Stimulated activated CD8-positive, alpha-beta memory T cell treated with anti-CD3 and anti-CD28 coated beads, Interleukin-15, amount 100 ng/mL, for 4 hours (primary cell): ENCODE results near the gene SLU7.

Experiments used
- DNase-seq, 2 donors: peaks; one replicate each; pipeline ENCODE4 v3.0.0-alpha.2; 2020; ENCODE audit warnings: low read depth in 2 of 2

SLU7 gene

DNA sequence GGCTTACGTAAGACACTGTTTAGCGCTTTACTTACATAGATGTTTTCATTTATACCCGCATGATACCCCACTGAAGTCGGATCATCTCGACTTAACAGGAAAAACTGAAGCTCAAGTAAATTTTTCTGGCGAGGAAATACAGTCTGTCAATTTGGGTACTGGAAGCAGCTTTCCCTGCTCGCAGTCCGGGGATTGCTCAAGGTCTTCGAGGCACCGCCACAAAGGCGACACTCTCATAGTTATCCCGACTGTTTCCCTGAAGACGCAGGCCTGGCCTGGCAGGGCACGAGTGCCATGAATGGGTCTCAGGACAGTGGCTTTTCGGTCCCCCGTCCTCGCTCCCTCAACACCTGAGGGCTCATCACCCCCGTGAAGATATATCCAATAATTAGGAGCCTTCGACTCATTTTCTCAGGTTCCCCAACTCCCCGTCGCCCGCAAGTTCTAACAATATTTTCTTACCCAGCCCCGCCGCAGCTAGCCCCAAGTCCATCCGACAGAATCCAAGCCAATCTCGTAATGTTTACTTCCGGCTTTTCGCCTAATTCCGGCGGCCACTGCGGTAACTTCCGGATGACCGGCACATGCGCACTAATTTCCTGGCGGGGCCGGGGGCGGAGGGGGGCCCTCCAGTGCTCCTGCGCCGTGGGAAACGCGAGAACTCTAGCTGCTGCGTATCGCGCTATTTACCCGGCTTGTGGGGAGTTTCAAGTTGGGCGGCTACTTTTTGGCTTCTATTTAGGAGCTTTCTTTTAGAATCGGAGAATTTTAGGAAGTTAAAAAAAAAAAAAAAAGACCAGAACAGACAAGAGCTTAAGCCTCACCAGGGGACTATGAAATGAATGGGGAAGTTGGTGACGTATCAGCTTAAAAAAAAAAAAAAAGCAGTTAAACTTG, at the start of gene SLU7:
SLU7 (minus strand) TSS at position 521 of the 897 bp plus-strand sequence. CDS start 3,787 bp downstream, outside the sequence.
- peak; percentile 86 to 90 for DNase-seq

DNA sequence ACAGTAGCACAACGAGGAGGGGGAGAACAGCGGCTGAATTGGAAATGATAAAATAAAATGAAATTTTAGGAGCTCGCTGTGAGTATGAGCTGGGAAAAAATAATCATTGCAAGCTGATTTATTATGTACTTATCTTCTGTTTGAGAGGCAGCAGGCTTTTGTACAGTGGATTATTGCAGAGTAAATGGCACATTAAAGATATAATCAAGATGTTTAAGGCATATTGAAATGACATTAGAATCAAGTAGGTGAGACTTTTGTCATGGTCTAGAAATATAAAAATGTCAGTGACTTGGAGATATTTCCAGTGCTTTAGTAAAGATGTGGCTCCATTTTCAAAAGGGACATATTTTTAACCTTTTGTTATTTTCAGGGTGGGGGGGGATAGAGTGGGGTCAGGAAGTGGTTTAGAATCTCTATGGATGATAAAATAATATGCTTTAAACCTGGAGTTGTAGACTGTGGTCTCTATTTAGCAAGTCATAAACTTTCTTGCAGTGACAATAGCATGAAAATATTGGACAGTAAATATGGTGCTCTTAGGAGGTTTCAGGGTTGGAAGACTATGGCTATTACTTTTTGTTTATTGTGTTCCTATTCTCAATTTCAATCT, 49.6 kb upstream of the SLU7 start:
- no peak for DNase-seq

DNA sequence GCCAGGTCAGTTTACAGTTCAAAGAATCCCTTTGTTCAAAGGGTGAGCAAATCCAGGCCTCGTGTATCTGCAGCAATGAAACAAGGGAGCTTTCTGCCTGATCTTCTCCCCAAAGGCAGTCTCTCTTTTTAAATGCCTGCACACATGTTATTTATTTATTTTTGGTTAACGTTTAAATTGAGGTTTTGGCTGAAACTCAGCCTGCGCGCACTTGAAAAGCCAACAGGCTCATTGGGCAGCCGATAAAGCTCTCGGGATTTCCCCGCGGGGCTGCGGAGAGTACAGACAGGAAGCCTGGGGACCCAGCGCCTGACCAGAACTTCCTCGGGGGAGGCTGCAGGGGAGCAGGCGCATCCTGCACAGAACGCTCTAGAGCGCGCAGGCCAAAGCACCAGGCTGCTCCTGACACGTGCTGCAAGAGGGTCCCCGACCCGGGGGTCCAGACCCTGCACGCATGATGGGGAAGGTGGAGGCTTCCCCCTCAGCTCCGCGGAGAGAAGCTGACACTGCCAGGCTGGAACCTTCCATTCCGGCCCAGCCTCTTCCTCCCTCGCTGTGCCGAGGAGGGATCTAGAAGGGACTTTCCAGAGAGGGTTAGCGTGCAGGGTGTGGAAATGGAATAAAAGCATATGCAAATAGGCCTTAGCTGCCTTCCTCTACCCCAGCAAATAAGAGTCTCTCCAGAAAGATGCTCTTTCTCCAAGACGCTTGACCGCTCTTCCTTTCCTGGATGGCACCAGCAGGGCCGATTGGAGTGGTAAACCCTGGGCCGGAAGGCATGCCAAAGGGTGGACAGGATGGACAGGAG, 48.9 kb upstream of the SLU7 start:
- DNase-seq, result peak; percentile 66 to 67

DNA sequence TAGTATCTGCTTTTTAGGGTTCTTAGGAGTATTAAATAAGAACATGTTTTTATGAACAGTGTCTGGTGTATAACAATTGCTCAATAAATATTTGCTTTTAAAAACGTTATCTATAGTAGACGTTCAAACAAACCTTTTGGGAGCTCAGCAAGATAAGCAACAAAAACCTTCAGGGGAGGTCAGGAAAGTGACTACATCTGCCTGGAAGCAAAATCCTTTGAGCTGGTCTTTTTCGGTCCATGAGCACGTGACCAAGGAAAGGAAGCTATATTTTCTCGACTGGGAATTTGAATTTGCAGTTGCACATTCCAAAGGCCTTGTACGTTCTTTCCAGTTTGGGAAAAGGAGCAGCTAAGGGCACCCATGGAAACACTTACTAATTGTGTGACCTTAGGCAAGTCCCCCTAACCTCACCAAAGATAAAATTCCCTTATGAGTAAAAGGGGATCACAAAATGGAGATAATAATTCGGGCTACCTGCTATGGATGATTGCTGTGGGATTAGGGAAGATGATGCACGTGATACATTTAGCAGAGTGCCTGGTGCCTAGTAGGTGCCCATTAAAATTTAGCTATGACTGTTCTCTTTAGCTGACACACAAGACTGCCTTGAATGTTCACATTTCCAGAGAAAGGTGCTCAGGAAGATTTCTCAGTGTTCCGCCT, 48.1 kb upstream of the SLU7 start:
- no peak for DNase-seq

DNA sequence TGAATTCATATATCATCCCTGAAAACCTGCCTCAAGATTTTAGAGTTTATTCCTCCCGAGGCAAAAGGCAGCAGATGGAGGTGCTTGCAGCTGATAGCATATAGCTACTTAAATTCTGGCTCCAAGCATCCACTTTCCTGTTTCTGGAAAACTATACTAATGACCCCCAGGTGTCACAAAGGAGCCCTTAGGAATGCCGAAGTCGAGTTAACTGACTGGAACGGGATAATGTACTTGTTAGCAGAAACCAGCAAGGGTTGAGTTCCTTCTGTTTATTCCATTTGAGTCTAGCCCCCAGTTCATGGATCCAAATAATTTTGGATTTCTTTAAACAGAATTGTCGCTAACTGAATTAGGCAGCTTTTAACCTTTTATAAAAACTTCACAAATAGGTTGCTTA, 47.2 kb upstream of the SLU7 start:
- DNase-seq, result no peak

DNA sequence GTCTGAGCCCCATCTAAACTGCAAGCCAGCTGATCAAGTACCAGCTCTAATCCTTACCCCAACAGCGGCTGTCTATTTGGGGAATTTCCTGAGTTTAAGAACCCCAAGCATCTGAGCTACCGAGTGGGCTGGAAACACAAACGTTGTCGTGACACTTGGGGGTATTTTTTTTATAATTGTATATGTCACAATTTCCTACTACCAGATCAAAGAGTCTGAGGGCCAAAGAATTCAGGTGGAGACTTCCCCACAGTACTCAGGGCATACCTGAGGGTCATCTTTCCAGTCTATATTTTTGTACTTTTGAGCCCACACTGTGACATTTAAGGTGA, 45.6 kb upstream of the SLU7 start:
- DNase-seq, result no peak

DNA sequence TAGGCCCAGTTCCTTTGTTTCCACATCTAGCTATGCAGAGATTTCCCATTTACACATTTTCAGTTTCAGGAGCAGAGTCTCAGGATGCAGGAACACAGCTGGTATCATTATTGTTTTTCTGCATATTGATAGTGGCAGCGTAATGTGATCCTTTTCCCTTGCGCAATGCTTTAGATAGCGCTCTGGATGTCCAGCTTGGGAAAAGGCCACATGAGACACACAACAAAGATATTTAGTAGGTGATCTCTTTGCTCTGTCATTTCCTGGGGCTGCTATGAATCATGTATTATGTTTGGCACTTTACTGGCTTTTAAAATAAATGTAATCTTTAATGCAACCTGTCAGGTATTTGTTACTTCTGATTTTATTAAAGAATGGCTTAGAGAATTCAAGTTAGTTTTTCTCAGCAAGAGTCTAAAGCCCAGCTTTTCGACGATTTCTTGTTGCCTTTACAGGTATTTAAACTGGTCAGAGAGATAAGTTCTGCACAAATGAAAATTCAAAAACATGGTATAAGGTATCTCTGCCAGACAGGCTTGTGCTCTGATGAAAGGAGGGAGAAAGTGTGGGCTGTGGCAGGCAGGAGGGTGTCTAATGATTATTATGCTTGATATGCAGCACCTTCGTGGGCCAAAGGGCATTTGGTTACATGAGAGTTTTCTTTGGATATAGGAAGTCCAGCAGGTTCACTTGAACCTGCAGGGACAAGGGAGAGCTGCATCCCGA, 45.0 kb upstream of the SLU7 start:
- DNase-seq, result no peak

DNA sequence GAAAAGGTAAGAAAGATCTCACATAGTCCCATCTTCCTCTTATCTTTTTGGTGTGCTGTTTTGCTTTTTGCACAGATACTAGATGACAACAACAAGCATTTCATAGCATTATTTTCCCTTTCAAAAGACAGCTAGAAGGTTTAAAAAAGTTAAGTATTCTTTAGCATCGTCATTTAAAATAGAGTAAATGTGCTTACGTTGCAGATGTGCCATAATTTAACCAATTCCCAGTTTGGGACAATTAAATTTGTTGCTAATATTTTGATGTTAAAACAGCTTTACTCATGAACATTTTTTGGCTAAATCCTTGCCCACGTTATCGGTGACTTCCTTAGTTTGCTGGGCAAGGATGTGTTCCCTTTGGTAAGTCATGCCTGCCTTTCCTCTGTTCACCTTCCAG, 44.3 kb upstream of the SLU7 start:
- no peak for DNase-seq

DNA sequence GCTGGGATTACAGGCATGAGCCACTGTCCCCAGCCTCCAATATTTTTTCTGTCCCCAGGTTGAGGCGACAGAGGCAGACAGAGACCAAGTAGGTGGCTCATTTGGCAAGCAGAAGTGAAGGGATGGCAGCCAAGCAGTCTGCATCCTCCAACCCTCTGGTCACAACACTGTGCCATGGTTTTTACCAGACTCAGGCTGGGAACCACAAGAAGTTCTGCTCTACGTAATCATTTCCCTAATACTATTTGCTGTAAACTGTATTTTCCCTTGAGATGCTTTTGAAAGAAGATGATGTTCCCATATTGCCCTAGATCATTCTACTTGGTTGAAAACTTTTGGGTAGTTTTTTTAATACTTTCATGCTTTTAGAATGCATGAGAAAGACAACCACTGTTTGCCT, 43.3 kb upstream of the SLU7 start:
- no peak for DNase-seq

DNA sequence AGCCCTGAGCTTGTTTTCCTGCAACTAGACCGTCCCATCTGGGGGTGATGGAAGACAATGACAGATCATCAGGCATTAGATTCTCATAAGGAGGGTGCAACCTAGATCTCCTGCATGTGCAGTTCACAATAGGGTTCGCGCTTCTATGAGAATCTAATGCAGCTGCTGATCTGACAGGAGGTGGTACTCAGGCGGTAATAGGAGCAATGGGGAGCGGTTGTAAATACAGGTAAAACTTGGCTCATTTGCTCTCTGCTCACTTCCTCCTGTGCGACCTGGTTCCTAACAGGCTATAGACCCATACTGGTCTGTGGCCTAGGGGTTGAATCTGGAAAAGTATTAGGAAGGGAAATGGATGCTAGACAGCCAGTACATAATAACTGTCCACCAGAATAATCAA, 42.5 kb upstream of the SLU7 start:
- DNase-seq, result no peak

DNA sequence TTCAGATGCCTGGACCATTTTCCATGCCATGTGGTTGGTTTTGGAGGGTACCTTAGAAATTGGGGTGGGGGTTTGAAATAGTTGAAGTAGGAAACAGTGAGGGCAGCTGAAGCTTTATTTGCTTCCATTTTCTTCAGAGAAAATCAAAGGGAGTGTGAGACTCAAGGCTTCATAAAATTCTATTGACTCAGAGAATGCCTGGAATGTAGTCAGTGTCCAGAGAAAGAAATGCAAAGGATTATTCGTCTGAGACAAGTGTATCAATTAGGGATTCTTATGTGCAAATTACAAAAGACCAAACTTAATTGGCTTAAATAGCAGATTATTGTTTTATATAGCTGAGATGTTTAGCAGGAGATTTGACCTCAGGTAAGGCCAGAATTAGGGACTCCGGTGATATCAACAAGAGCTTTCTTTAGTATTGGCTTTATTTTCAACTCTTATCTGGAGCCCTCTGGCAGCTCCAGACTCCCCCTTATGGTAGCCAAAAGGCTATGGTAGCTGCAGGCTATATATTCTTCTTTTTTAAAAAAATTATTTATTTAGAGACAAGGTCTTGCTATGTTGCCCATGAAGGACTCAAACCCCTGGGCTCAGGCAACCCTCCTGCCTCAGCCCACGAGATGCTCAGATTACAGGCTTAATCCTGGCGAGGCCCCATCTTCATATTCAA, 41.6 kb upstream of the SLU7 start:
- DNase-seq, result no peak

DNA sequence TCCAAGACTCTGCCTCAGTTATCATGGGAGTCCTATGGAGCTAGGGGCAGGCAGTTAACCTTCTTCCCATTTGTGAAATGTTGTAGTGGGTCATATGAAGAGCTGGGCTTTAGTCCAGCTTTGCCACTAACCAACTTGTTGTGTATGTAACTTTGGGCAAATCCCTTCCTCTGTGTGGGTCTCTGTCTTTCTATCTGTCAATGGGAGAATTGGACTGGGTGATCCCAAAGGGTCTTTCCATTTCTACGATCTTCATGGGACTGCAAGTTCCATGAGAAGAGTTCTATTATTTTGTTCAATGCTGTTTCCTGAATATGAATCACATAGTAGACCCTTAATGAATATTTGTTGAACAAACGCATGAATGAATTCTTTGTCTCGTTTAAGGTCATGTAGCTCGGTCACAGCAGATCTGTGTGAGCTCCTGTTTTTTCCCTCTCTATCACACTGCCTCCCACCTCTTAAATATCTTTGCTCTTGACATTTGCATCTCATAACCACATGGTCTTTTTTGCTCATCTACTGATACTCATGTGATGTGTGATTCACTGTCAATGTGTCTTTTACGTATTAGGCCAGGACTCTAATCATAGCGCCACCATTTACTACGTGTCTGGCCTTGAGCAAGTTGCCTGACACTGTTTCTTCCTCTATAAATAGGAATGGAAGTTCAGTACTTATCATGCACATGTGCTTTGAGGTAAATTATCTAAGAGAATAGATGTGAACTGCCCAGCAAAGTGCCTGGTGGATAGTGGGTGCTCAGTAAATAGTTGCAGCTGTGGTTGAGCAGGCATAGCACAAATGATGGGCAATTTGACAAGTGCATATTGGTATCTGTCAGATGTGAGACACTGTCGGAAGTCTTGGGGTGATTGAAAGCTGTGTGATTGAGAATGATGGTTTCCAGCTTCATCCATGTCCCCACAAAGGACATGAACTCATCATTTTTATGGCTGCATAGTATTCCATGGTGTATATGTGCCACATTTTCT, 40.2 kb upstream of the SLU7 start:
- no peak for DNase-seq

DNA sequence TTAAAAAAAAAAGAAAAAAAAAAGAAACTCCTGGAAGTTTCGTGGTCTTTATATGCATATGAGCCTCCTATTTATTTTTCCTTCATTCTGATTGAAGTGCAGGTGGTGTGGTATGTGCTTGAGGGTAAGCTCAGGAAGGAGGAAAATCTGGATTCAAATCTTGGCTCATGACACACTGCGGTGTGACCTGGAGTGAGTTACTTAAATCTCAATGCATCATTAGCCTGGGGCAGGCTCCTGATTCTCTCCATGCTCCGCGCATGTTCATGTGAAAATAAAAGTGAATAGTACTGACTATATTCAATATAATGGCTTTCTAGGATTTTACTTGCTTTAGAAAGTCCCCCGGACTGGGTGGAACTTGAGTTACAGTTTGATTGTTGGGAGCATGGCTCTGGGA, 38.4 kb upstream of the SLU7 start:
- DNase-seq, result no peak

DNA sequence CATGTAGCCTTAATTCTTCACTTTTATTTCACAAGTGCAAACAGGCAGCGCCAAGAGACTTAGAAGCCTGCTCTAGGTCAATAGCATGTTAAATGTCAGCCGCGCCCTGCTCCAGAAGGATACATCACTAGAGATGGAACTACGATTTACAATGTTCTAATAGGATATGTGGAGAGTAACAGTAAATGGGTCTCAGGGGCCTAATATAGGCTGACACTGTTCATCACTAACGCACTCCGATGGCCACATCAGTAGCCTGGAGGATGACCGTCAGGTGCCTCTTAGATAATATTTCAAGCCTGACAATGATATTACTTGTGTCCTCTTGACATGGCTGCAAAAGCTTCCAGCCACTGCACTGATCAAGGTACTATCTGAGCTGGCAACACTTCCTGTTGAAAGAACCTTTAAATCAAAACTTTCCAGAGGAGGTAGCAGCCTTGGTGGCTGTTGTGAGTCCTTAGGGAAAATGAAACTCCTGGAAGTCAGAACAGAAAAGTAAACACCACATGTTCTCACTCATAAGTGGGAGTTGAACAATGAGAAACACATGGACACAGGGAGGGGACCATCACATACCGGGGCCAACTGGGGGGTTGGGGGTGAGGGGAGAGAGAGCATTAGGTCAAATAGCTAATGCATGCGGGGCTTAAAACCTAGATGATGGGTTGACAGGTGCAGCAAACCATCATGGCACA, 37.7 kb upstream of the SLU7 start:
- DNase-seq, result no peak

DNA sequence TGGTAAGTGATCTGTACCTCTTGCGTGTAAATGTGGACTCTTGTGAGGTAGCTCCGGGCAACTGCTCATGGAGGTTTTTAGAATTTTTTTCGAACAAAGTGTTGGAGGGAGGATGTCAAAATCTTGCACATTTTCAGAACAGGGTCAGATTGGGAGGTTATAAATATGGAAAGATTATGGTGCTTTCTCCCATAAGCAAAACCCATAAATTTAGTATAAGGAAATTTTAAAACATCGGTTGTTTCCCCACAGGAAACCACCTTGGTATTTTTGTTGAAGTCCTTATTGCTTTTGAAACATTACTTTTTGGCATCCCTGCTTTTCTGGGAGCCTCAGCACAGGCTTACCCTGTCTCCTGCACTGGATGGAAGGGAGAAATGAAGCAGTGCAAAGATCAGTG, 36.7 kb upstream of the SLU7 start:
- DNase-seq, result no peak

DNA sequence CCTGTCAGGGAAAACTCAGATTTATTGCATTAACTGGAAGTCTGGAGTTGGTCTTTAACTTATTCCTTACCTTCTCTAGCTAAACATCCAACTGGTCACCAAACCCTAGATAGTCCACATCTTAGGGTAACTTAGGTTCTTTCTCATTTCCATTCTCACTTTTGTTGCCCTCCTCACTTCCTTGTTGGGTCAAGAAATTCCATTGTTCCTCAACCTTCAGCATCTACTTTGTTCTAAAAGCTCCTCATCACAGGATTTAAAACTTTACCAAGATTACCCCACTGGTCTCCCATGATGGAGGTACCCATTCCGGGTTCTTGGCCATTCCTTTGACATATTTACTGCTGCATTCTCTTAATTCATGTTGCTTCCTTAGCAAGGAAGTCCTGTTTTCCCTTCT, 34.9 kb upstream of the SLU7 start:
- DNase-seq, result no peak

DNA sequence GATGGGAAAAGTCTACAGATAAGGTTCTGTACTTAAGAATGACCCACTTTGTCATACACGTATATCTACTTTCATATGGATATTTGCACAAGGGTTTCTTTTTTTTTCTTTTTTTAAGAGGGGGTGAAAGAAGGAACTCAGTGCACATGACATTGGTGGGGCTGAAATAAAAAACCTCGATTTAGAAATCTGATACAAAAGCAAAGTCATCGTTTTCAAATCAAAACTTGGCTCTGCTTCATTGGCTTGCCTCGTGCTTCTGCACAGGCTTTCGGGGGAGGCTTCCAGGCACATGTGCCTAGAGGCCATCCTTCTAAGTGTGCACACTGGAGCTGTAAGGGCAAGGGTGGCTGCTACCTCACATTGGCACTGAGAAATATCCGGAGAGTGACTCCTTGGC, 33.9 kb upstream of the SLU7 start:
- no peak for DNase-seq

DNA sequence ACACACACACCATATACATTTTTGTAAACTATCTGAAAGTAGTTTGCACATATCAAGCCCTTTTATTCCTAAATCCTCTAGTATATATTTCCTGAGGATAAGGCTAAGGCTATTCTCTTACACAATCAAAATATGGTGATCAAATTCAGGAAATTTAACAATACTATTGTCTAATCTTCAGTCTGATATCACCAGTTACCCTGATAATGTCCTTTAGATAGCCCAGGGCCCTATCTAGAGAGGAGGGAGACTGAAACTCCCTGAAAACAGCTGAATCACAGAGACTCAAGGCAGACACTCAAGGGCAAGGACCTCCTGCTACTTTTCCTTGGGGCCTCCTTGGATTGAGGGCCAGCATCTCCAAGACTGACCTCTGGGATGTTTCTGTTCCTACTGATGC, 33.2 kb upstream of the SLU7 start:
- no peak for DNase-seq

DNA sequence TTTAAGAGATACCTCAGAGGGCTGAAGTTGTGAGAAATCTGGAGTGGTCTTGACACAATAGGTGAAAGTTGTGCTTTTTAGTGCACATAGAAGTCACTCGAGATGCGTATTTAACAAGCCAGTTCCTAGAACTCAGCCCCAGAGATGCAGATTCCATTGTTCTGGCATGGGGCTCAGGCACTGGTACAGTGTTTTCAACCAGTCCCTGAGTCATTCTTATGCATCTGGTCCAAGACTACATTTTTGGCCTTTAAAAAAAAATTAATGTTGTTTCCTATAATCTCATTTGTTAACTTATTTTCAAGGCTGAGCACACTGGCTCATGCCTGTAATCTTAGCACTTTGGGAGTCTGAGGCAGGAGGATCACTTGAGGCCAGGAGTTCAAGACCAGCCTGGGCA, 32.4 kb upstream of the SLU7 start:
- no peak for DNase-seq
